HG02678 (cell line): ENCODE data around the gene SPACA7.
"Not testable (repeated sequence)": the region's sequence is repeated elsewhere in the genome, so short reads cannot be mapped to it uniquely, and the experiment has no call there.

Experiments used
- ATAC-seq: cut with Tn5 transposase; IDR thresholded peaks from one replicate; pipeline ENCODE4 v1.9.1; 2021; ENCODE audit warnings: mild to moderate bottlenecking, moderate library complexity; ENCODE audit not compliant: unreplicated experiment

The SPACA7 gene

DNA sequence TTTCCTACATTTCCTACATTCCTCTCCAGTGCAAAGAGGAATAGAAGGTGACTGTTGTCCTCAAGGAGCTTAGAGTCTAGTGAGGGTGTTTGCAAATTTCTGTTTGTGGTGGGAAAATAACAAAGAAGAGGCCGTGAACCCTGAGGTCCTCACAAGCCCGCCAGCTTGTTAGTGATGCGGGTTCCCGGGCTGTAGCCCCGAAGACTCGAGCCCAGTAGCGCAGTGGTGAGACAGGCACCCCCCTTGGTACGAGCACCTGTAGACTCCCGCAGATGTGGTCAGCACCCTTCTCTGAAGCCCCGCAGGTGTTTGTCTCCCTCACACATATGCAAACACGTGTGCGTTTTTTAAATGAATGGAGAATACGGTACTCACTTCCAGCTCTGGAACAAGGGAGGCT, 26.5 kb upstream of the SPACA7 start:
- no peak for ATAC-seq

DNA sequence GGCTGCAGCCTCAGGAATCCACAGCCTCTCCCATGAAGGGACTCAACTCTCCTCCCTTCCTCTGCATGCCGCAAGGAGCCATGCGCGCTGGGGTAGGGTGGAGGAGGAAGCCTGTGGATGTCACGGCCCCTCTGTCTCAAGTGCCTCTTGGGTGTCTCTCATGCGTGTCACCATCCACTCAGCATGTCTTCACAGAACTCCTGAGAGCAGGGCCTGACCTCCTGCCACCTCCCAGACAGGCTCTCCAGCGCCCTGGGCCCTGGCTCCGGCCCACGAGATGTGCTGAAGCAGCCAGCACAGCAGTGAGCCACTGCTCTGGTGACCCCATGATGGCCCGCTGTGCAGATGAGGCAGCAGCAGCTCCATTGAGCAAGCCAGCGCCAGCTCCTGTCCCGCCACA, 25.9 kb upstream of the SPACA7 start:
- no peak for ATAC-seq

DNA sequence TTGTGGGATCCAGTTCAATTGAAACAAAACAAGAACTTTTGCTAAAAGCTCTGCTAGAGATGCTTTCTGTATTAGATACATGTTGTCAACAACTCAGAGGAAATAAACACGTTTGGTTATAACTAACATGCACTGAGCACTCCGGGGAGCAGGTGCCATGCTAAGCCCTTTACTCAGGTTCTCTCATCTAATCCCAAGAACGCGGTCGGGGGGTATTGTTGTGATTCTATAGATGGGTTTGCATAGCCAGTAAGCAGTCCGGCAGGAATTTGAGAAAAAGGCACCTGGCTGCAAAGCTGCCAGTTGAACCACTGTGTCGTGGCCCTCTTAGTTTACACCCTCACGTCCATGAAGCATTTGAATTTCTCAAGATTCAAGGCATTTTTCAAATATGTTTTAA, 24.3 kb upstream of the SPACA7 start:
- ATAC-seq, result no peak

DNA sequence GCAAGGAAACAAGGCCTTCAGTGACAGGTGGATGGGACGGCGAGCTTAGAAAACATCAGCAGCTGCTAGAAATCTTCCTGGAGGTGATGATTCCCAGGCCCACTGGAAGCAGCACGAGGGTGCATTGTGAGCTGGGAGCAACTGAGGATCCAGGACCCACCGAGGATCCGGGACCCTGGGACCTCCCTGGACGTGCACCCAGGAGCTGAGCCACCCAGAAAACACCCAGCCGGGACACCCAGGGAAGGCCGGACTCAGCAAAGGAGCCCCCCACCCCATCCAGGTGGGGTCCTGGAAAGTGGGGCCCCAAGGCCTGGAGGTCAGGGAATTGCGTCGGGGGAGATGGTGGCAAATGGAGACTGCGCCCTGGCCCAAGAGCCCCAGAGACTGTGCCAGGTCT, 22.3 kb upstream of the SPACA7 start:
- ATAC-seq, result no peak

DNA sequence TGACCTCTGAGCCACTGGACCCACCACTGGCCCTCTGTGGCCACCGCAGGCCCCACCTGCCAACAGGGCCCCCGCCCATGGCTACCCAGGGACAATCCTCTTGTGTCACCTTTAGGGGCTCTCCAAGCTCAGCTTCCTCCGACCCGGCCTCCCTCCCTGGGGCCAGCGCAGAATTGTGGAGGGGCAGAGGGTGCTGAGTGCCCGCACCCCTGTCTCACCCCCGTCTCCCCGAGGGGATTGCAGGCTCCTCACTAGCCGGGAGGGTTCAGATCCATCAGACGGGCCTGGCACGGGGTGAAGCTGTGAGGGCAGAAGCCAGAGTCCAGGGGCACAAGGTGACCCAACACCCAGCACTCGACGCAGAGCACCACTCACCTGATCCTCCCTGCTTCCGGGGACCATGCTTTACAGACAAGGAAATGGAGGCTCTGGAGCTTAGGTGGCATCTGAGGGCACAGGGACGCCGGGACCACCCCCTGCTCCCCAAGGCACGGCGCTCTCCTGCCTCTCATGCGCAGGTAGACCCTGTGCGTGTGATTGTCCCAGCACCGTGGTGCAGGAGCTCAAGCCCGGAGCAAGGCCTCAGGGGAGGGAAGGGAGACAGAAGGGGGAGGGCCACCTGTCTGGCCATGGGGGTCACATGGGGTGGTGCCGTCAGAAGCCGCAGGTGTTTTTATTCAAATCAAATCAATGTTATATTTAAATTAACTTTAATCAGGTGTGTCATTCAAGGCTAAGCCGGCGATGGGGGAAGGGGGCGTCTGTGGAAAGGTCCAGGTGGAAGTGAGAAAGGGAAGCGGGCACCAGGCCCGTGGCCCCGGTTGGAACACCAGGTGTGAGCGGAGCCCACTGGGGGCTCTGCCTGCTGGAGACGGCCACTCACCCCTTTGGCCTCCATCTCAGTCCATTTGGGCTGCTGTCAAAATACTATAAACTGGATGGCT, 21.6 kb upstream of the SPACA7 start:
- no peak for ATAC-seq

DNA sequence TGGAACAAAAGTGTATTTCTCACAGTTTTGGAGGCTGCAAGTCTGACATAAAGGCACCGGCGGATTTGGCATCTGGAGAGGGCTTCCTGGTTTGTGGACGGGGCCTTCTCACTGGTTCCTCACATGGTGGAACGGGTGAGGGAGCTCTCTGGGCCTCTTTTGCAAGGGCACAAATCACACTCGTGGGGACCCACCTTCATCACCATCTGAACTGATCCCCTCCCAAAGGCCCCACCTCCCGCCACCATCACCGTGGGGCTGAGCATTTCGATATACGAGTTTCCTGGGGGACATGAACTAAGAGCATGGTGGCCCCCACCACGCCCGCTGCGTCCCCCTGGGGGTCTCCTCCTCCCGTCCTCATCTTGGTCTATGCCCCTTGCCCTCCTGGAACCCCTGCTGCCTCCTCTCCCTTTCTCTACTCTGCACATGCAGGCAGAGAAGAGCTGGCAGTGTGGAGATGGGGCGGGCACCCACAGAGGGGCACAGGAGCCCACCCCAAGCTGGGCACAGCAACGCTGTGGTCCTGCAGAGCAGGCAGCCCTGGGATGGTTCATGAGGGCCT, 20.8 kb upstream of the SPACA7 start:
- ATAC-seq, result no peak

DNA sequence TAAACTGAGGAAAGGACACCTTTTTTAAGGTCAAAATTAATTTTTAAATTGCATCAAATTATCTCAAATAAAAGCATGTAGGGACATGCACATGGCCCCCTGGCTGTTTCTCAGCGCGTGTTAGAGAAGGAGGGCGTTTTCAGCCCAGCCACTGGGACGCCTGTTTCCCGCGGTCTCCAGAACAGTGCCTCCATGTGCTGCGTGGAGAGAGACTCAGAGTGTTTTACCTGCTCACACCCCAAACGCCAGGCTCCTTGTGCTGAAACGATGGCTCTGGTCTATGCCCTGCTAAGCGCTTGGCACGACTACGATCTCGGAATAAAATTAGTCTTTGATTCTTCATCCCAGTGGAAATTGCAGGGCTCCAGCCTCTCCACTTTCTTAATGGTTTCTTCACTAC, 20.0 kb upstream of the SPACA7 start:
- no peak for ATAC-seq

DNA sequence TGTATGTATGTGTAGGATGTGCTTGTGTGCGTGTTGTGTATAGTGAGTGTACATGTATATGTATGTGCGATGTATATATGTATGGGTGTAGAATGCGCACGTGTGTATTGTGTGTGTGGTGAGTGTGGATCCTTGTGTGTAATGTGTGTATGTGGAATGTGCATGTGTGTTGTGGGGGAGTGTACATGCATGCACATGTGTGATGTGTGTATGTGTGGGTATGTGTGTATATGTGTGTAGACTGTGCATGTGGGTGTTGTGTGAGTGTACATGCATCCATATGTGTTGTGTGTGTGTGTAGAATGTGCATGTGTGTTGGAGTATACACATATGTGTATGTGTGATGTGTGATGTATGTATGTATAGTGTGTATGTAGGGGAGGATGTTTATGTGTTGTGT, 18.0 kb upstream of the SPACA7 start:
- no peak for ATAC-seq

DNA sequence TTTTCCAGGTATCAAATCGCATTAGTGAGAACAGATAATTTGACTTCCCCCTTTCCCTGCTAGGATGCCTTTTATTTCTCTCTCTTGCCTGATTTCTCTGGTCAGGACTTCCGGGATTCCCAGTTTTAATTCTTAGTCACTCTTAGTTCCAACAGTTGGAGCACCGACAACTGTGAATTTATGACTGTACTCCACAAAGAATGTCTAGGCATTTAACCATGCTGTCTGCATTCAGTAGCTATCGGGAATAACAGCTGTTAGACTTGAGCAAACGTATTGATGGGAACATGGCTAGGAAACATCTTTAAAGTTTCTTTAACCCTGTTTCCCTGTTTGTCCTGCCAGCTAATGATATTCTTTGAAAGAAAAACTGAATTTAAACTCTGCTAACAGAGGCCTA, 14.1 kb upstream of the SPACA7 start:
- ATAC-seq, result no peak

DNA sequence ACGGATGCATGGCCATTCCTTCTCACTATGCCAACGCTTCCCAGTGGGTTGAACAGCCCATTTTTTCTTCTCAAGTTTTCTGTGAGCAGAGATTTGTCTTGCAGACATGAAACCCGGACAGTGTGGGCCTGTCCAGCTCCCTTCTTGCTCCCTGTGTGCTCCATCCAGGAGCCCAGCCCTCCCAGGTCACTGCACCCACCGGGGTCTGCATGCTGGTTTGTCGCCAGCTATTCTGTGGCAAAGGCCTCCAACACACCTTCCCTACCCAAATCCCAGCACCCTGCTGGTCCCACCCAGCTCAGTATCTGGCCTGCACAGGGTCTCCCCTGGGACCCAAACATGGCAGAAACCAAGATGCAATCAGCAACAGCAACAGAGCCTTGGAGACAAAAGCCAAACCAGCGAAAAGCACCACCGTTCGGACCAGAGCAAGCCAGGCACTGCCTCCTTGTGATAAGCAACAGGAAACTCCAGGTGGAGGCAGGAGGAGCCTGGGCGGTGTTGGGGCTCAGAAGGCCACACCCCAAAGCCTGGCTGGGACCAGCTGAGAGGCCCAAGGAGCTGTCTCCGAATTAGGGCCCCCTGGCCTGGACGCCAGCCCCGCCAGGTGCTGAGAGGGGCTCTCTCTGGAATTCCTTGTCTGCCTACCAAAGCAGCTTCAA, 12.2 kb upstream of the SPACA7 start:
- no peak for ATAC-seq

DNA sequence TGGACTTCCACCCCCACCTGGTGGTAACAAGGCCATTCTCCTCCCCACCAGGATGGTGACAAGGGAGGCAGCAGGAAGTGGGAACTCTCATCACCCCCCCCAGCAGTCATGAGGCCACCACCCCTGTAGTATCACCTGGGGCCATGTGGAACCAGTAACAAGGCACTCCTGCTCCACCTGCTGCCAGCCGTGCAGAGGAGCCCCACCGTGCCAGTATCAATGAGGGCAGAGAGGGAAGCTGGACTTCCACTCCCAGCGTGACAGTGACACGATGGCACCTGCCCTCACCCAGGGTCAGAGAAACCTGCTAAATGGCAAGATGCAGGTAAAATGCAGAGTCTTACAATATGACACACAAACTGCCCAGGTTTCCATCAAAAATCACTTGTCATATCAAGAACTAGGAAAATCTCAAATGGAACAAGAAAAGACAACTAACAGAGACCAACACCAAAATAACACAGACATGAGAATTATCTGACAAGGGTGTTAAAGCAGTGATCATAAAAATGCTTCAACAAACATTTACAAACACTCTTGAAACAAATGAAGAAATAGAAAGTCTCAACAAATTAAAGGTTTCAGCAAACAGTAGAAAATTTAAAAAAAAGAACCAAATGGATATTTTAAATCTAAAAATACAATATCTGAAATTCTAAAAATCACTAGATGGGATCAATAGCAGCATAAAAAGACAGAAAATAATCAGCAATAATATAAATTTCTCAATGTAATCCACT, 9.1 kb upstream of the SPACA7 start:
- no peak for ATAC-seq

DNA sequence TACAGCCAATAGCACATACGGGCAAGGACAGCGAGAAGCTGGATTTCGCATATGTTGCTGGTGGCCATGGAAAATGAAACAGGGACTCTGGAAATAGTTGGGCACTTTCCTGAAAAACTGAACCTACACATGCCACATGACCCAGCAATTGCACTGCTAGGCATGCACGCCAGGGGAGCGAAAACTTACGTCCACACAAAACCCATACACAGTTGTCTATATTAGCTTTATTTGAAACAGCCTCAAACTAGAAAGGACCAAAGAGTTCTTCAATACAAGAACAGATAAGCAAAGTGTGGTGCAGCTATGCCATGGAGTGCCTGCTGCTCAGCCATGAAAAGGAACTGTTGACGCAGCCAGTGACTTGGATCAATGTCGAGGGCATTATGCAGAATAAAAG, 7.3 kb upstream of the SPACA7 start:
- no peak for ATAC-seq

DNA sequence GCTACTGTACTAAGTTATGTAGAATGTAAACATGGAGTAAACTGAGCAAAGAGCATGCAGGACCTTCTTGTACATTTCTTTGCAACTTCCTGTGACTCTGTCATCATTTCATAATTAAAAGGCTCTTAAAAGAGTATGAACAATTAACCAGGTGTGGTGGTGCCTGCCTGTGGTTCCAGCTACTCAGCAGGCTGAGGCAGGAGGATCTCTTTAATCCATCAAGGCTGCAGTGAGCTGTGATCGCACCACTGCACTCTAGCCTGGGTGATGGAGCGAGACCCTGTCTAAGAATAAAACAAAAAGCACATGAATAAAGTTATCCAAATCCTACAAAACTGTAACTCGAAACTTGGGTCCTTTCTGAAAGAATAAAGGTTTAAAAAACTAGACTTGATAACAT, 5.8 kb upstream of the SPACA7 start:
- ATAC-seq, result no peak

DNA sequence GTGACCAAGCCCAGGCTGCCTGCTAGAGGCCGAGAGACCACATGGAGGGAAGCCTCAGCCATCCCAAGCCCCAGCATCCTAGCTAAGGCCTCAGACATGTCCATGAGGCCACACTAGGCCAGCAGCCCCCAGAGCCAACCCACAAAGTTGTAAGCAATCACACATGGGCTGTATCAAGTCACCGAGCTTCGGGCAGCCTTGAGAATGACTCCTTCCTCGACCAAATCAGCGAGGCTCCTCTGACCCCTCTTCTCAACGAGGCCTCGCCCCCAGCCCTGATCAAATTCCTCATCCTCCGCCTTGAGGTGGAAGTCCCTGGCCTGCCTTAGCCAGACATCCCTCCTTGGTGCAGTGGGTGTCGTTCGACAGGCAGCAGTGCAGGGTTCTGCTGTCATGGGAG, 1.9 kb upstream of the SPACA7 start:
- no peak for ATAC-seq

DNA sequence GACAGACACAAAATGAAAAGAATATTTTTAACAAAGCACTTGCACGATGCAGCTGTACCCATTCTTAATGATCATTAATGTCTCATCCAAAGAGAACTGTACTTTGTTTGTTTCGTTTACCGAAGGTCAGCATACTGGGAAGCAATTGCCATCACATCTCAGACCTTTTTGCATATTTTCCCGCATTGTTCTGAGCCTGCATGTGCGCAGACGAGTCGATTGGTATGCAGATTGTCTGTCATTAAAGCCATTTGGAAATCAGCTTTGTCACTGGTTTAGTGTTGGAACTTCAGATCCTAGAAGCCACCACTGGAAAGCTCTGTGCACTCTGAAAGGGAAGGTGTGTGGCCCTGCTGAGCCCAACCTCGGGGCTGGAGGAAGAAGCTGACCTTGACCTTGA, 15.6 kb downstream of the SPACA7 start:
- no peak for ATAC-seq

DNA sequence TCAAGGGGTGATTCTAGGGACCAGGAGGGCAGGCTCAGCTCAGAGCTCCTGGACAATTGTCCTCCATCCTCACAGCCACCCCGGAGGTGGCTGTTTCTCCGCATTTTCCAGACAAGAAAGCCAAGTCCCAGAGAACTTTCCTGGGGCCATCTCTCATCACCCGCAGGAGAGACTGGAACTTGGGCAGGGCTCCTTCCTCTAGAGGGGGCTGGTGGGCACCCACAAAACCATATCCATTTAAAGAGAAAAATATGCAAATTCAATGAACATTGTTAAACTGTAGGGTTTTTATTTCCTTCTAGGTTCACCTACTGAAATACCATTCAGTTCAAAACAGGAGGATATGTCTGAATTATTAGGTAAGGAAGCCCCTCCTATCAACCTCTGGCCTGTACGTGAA, 16.6 kb downstream of the SPACA7 start:
- no peak for ATAC-seq

DNA sequence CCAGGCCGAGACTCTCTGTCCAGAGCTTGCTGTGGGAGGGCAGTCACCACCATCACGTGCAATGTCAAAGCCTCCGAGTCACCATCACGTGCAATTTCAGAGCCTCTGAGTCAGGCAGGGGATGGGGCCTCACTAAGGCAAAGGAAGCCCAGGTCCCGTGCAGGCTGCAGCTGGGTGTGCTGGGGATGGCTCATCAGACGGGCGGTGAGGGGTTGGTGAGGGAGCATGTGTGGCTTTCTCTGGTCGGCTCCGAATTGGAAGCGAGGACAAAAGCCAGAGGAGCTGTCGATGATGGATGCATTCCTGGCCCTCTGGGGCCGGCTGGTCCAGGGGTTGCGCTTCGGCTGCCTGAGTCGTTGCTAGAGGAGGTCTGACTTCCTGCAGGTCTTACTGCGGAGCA, 18.9 kb downstream of the SPACA7 start:
- ATAC-seq, result not testable (repeated sequence)

DNA sequence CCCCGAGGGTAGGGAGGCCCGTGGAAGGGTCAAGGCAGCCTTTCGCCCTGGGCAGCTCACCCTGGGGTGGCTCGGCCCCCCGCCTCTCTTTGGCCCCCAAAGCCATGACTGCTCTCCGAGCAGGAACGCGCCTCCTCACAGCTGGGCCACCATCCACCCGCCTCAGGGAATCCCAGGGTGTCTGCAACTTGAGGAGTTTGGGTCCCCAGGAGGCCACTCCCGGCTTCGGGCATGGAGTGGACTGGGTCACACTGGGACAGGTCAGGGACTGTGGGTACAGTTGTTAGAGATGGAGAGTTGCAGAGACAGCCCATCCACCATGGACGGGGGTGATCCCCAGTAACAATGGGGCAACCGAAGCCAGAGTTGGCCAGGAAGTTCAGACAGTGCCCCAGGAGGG, 19.8 kb downstream of the SPACA7 start:
- ATAC-seq, result not testable (repeated sequence)

DNA sequence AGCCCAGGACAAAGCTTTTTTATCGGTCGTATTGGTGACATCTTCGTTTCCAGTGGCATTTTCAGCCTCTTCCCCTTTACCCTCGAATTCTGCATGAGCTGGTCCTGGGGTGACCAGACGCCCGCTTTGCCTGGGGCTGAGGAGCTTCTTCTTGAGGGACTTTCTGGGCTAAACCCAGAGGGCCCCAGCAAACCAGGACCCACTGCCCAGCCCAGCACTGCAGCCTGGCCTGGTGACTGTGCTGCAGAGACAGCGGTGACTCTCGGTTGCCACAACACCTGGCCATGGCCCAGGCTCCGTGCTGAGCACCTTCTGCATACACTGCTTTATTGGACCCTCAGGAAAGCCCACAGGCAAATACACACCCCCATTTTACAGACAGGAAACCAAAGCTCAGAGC, 21.0 kb downstream of the SPACA7 start:
- no peak for ATAC-seq

DNA sequence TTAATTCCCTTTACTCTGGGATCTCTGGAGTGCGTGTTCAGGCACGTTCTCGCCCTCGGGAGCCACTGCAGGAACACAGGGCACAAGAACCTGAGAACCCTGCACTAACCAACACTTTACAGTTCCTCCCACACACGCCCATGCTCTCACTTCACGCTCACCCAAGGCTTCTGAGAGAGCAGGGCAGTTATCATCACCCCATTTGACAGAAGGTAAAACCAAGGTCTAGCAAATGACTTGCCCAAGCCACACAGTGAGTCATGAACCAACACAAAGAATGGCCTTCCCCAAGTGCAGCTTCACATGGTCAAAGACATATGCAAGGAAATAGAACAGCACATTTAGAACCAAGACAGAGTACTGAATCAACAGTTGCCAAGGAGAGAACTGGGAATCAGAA, 22.2 kb downstream of the SPACA7 start:
- not testable (repeated sequence) for ATAC-seq

DNA sequence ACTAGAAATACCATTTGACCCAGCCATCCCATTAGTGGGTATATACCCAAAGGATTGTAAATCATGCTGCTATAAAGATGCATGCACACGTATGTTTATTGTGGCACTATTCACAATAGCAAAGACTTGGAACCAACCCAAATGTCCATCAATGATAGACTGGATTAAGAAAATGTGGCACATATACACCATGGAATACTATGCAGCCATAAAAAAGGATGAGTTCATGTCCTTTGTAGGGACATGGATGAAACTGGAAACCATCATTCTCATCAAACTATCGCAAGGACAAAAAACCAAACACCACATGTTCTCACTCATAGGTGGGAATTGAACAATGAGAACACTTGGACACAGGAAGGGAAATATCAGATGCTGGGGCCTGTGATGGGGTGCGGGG, 33.7 kb downstream of the SPACA7 start:
- not testable (repeated sequence) for ATAC-seq
